Nephron (organoid): ENCODE data around the gene BABAM2.
A peak's percentile ranks its signal among the peaks of the same experiment; 100 is the strongest.

Experiments
- H3K27ac Mint-ChIP-seq, 3 experiments: 2 replicates each; pipeline ENCODE4 v1.8.0; 2020; ENCODE audit warnings: mixed read lengths in 3 of 3, mild to moderate bottlenecking in 2 of 3, moderate library complexity in 1 of 3
- H3K27me3 Mint-ChIP-seq: 2 replicates; pipeline ENCODE4 v1.8.0; 2021; ENCODE audit warnings: low read depth, mild to moderate bottlenecking, moderate library complexity, mixed read lengths
- H3K36me3 Mint-ChIP-seq: 2 replicates; pipeline ENCODE4 v1.8.0; 2020; ENCODE audit warnings: low read depth, mixed read lengths
- H3K4me1 Mint-ChIP-seq: 2 replicates; pipeline ENCODE4 v1.8.0; 2020; ENCODE audit warnings: mixed read lengths
- H3K4me3 Mint-ChIP-seq, 3 experiments: 2 replicates each; pipeline ENCODE4 v1.8.0; 2020; ENCODE audit warnings: mild to moderate bottlenecking in 3 of 3, mixed read lengths in 3 of 3, moderate library complexity in 2 of 3
- H3K9me3 Mint-ChIP-seq: 2 replicates; pipeline ENCODE4 v1.8.0; 2020; ENCODE audit warnings: mixed read lengths
- CTCF ChIP-seq, 3 experiments: fragments of 200-600 bp; sonication (generic); IDR thresholded peaks; one replicate each; pipeline ENCODE4 v1.5.0; 2021; ENCODE audit warnings: antibody characterized with exemption in 3 of 3; ENCODE audit not compliant: unreplicated experiment in 3 of 3

BABAM2 gene

GRCh38 chr2:28209261-28209691 is 318.7 kb downstream of the BABAM2 start:
- H3K36me3 Mint-ChIP-seq = no peaks in the 10 kb centered on the region
- H3K27ac Mint-ChIP-seq = no peak overlapping the region
- no peaks in the 10 kb centered on the region for H3K9me3 Mint-ChIP-seq
- no peak for TF ChIP-seq CTCF (IDR thresholded peaks at IDR 0.05; ENCODE audit: unreplicated experiment in 3 of 3)
- H3K4me3 Mint-ChIP-seq = no peak overlapping the region
- H3K27me3 Mint-ChIP-seq = no peaks in the 10 kb centered on the region
- H3K4me1 Mint-ChIP-seq = peaks cover 8% of the 10 kb centered on the region

- no peaks in the 10 kb centered on the region for H3K27me3 Mint-ChIP-seq
- no peak overlapping the region for H3K4me3 Mint-ChIP-seq
- no peaks in the 10 kb centered on the region for H3K9me3 Mint-ChIP-seq
- TF ChIP-seq CTCF (IDR thresholded peaks at IDR 0.05; ENCODE audit: unreplicated experiment in 3 of 3) = no peak
- no peaks in the 10 kb centered on the region for H3K36me3 Mint-ChIP-seq
- H3K27ac Mint-ChIP-seq = peak overlapping the region in 1 of 3 experiments; percentile 23
- H3K4me1 Mint-ChIP-seq = peaks cover 8% of the 10 kb centered on the region
Observed at GRCh38 chr2:28209864-28210263, 319.3 kb downstream of the BABAM2 start.

- no peaks in the 10 kb centered on the region for H3K27me3 Mint-ChIP-seq
- H3K4me1 Mint-ChIP-seq = peaks cover 8% of the 10 kb centered on the region
- peak overlapping the region in 1 of 3 experiments; percentile 23 for H3K27ac Mint-ChIP-seq
- H3K4me3 Mint-ChIP-seq = no peak overlapping the region
- TF ChIP-seq CTCF (IDR thresholded peaks at IDR 0.05; ENCODE audit: unreplicated experiment in 3 of 3) = no peak
- no peaks in the 10 kb centered on the region for H3K36me3 Mint-ChIP-seq
- no peaks in the 10 kb centered on the region for H3K9me3 Mint-ChIP-seq
Observed at GRCh38 chr2:28210535-28210934, 320.0 kb downstream of the BABAM2 start.

- no peak for TF ChIP-seq CTCF (IDR thresholded peaks at IDR 0.05; ENCODE audit: unreplicated experiment in 3 of 3)
- Mint-ChIP-seq H3K4me3 (no peak overlapping the region), H3K36me3 (no peaks in the 10 kb centered on the region), H3K4me1 (peaks cover 17% of the 10 kb centered on the region), H3K9me3 (no peaks in the 10 kb centered on the region), H3K27me3 (no peaks in the 10 kb centered on the region), H3K27ac (no peak overlapping the region)
Observed at GRCh38 chr2:28216331-28216730, 325.8 kb downstream of the BABAM2 start.

- peaks cover 17% of the 10 kb centered on the region for H3K4me1 Mint-ChIP-seq
- no peak for TF ChIP-seq CTCF (IDR thresholded peaks at IDR 0.05; ENCODE audit: unreplicated experiment in 3 of 3)
- no peak overlapping the region for H3K4me3 Mint-ChIP-seq
- H3K27me3 Mint-ChIP-seq = no peaks in the 10 kb centered on the region
- H3K9me3 Mint-ChIP-seq = no peaks in the 10 kb centered on the region
- no peaks in the 10 kb centered on the region for H3K36me3 Mint-ChIP-seq
- no peak overlapping the region for H3K27ac Mint-ChIP-seq
Observed at GRCh38 chr2:28217042-28217740, 326.7 kb downstream of the BABAM2 start.

- Mint-ChIP-seq H3K36me3 (no peaks in the 10 kb centered on the region), H3K4me3 (no peak overlapping the region), H3K27ac (peak overlapping the region in 1 of 3 experiments; percentile 86), H3K27me3 (no peaks in the 10 kb centered on the region), H3K4me1 (peaks cover 17% of the 10 kb centered on the region), H3K9me3 (no peaks in the 10 kb centered on the region)
- no peak for TF ChIP-seq CTCF (IDR thresholded peaks at IDR 0.05; ENCODE audit: unreplicated experiment in 3 of 3)
Observed at GRCh38 chr2:28219138-28219537, 328.6 kb downstream of the BABAM2 start.
